Neural progenitor cell (in vitro differentiated cells): ENCODE measurements around the gene LUC7L3. TPM values are rescaled to one million over a fixed set of nuclear protein-coding genes. Genes with fewer than 3 reads are reported as not detected.
A peak's percentile ranks its signal among the peaks of the same experiment; 100 is the strongest.

Source experiments
- DNase-seq: peaks from one replicate; pipeline ENCODE4 v3.0.0-alpha.2; 2016; ENCODE audit warnings: low spot score
- H2AFZ ChIP-seq: fragments of 200-600 bp; sonication (generic); replicated peaks from 2 replicates; pipeline ENCODE4 v1.6.1; 2016; ENCODE audit warnings: antibody characterized with exemption
- H3F3A ChIP-seq: fragments of 200-600 bp; sonication (generic); 2 replicates; pipeline ENCODE4 v1.6.1; 2016; ENCODE audit warnings: antibody characterized with exemption, low read depth
- H3K27ac ChIP-seq: fragments of 200-600 bp; sonication (generic); 2 replicates; pipeline ENCODE4 v1.5.1; 2016; ENCODE audit warnings: mild to moderate bottlenecking
- H3K27me3 ChIP-seq: fragments of 200-600 bp; sonication (generic); 2 replicates; pipeline ENCODE4 v1.6.1; 2016; ENCODE audit warnings: mild to moderate bottlenecking, moderate library complexity
- H3K36me3 ChIP-seq: fragments of 200-600 bp; sonication (generic); 2 replicates; pipeline ENCODE4 v1.5.1; 2016
- H3K4me1 ChIP-seq: fragments of 200-600 bp; sonication (generic); 2 replicates; pipeline ENCODE4 v1.6.1; 2016; ENCODE audit warnings: mixed run types
- H3K4me2 ChIP-seq: fragments of 200-600 bp; sonication (generic); 2 replicates; pipeline ENCODE4 v1.6.1; 2016
- H3K4me3 ChIP-seq: fragments of 200-600 bp; sonication (generic); 2 replicates; pipeline ENCODE4 v1.5.1; 2016
- H3K79me2 ChIP-seq: fragments of 200-600 bp; sonication (generic); 2 replicates; pipeline ENCODE4 v1.6.1; 2016; ENCODE audit warnings: low read depth
- H3K9ac ChIP-seq: fragments of 200-600 bp; sonication (generic); 2 replicates; pipeline ENCODE4 v1.6.1; 2016
- H3K9me3 ChIP-seq: fragments of 200-600 bp; sonication (generic); 2 replicates; pipeline ENCODE4 v1.5.1; 2016; ENCODE audit warnings: low read depth
- H4K20me1 ChIP-seq: fragments of 200-600 bp; sonication (generic); 2 replicates; pipeline ENCODE4 v1.6.1; 2016; ENCODE audit warnings: low read depth
- H3K27ac Mint-ChIP-seq: 3 replicates; pipeline ENCODE4 v1.8.0; 2021; ENCODE audit warnings: mixed read lengths
- H3K27me3 Mint-ChIP-seq: 2 replicates; pipeline ENCODE4 v1.8.0; 2022; ENCODE audit warnings: low read depth, mild to moderate bottlenecking, inconsistent platforms, moderate library complexity, mixed read lengths; ENCODE audit not compliant: insufficient read depth
- H3K36me3 Mint-ChIP-seq: 3 replicates; pipeline ENCODE4 v1.8.0; 2021; ENCODE audit warnings: mixed read lengths
- H3K4me1 Mint-ChIP-seq: 3 replicates; pipeline ENCODE4 v1.8.0; 2021; ENCODE audit warnings: mixed read lengths
- H3K4me3 Mint-ChIP-seq: 3 replicates; pipeline ENCODE4 v1.8.0; 2021; ENCODE audit warnings: mild to moderate bottlenecking, moderate library complexity, mixed read lengths
- H3K9me3 Mint-ChIP-seq: 3 replicates; pipeline ENCODE4 v1.8.0; 2020; ENCODE audit warnings: mixed read lengths
- EZH2 ChIP-seq: fragments of 200-600 bp; sonication (generic); IDR thresholded peaks from 2 replicates; pipeline ENCODE4 v1.6.1; 2017; ENCODE audit warnings: antibody characterized with exemption, mild to moderate bottlenecking, moderate library complexity
- EZH2phosphoT487 ChIP-seq: fragments of 200-600 bp; sonication (generic); IDR thresholded peaks from 2 replicates; pipeline ENCODE4 v1.6.1; 2017; ENCODE audit warnings: antibody characterized with exemption
- total RNA-seq: library from RNA; depleted of rRNA; stranded (reverse); fragments of >200 nt; gene quantifications from 2 replicates; pipeline ENCODE4 v1.2.3, GENCODE V29; 2015; ENCODE audit warnings: low replicate concordance
- TF ChIP-seq, protein P1 (sequence below): fragments of 200-600 bp; sonication (generic); IDR thresholded peaks from 2 replicates; pipeline ENCODE4 v1.5.1; 2017; ENCODE audit warnings: antibody characterized with exemption, mild to moderate bottlenecking

Gene LUC7L3
- total RNA-seq, 1 donor from 2014 or later = 374 TPM

GRCh38 chr17:50764734-50765149 lies 45.3 kb downstream of the LUC7L3 start:
- H3K27me3 ChIP-seq = no peaks in the 10 kb centered on the region
- no peak overlapping the region for H3K4me3 ChIP-seq
- Mint-ChIP-seq H3K4me1 (peaks cover 40% of the 10 kb centered on the region), H3K27ac (peak overlapping the region; percentile 10), H3K27me3 (peaks cover 13% of the 10 kb centered on the region), H3K36me3 (no peaks in the 10 kb centered on the region), H3K9me3 (no peaks in the 10 kb centered on the region), H3K4me3 (no peak overlapping the region)
- no peak for DNase-seq
- no peak overlapping the region for H3K27ac ChIP-seq
- H3F3A ChIP-seq = peaks cover 5% of the 10 kb centered on the region
- H3K9me3 ChIP-seq = no peaks in the 10 kb centered on the region
- no peaks in the 10 kb centered on the region for H3K4me1 ChIP-seq
- H3K36me3 ChIP-seq = no peaks in the 10 kb centered on the region
- no peaks in the 10 kb centered on the region for H3K79me2 ChIP-seq
- no peak overlapping the region for H2AFZ ChIP-seq
- TF ChIP-seq EZH2 = no peak
- no peak for TF ChIP-seq EZH2phosphoT487
- TF ChIP-seq, protein P1, sequence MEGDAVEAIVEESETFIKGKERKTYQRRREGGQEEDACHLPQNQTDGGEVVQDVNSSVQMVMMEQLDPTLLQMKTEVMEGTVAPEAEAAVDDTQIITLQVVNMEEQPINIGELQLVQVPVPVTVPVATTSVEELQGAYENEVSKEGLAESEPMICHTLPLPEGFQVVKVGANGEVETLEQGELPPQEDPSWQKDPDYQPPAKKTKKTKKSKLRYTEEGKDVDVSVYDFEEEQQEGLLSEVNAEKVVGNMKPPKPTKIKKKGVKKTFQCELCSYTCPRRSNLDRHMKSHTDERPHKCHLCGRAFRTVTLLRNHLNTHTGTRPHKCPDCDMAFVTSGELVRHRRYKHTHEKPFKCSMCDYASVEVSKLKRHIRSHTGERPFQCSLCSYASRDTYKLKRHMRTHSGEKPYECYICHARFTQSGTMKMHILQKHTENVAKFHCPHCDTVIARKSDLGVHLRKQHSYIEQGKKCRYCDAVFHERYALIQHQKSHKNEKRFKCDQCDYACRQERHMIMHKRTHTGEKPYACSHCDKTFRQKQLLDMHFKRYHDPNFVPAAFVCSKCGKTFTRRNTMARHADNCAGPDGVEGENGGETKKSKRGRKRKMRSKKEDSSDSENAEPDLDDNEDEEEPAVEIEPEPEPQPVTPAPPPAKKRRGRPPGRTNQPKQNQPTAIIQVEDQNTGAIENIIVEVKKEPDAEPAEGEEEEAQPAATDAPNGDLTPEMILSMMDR = no peak
- H4K20me1 ChIP-seq = no peaks in the 10 kb centered on the region
- H3K9ac ChIP-seq = no peak overlapping the region
- H3K4me2 ChIP-seq = no peak overlapping the region

DNA sequence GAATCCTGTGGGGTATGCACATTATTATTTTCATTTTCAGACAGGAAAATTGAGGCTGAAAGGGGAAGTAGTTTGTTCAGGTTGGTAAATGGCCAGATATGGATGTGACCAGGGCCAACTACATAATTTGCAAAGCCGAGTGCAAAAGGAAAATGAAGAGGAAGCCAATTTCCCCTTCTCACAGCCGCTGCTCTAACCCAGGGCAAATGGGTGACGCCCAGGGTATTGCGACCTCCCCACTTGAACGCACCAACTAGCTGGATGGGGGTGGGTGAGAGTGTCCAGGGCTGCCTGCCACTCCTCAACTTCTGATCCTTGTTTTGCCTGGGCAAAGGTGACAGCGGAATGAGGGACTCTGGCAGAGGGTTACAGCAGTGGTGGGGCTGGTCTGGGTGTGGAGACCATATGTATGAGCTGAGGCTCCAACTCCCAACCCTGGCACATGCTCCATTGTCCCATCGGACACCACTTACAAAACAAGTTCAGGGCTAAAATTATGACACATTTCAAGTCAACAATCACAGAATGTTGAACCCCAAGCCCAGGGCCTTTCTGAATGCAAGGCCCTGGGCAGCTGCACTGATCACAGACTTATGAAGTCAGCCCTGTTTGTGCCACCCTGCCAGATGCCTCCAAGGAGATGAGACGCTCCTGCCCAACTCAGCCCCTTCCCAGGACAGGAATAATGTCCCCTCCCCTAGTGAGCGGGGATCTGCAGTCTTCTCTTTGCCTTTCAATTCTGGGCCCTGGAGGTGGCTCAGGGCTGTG lies 46.2 kb downstream of the LUC7L3 start:
- no peak overlapping the region for H3K4me2 ChIP-seq
- no peaks in the 10 kb centered on the region for H3K9me3 ChIP-seq
- no peak overlapping the region for H3K9ac ChIP-seq
- DNase-seq = no peak
- no peaks in the 10 kb centered on the region for H4K20me1 ChIP-seq
- H3K36me3 ChIP-seq = no peaks in the 10 kb centered on the region
- Mint-ChIP-seq H3K36me3 (no peaks in the 10 kb centered on the region), H3K4me3 (peak overlapping the region; percentile 48), H3K27me3 (peaks cover 13% of the 10 kb centered on the region), H3K9me3 (no peaks in the 10 kb centered on the region), H3K27ac (peak overlapping the region; percentile 81), H3K4me1 (peaks cover 40% of the 10 kb centered on the region)
- H3K79me2 ChIP-seq = no peaks in the 10 kb centered on the region
- H3F3A ChIP-seq = peaks cover 5% of the 10 kb centered on the region
- H3K27me3 ChIP-seq = no peaks in the 10 kb centered on the region
- TF ChIP-seq, protein P1 = no peak
- TF ChIP-seq EZH2phosphoT487 = no peak
- no peak for TF ChIP-seq EZH2
- H3K27ac ChIP-seq = no peak overlapping the region
- H3K4me3 ChIP-seq = no peak overlapping the region
- no peak overlapping the region for H2AFZ ChIP-seq
- no peaks in the 10 kb centered on the region for H3K4me1 ChIP-seq

GRCh38 chr17:50766222-50767023 lies 47.0 kb downstream of the LUC7L3 start:
- no peaks in the 10 kb centered on the region for H3K9me3 Mint-ChIP-seq
- TF ChIP-seq, protein P1 = no peak
- TF ChIP-seq EZH2phosphoT487 = no peak
- TF ChIP-seq EZH2 = no peak
- no peaks in the 10 kb centered on the region for H3K79me2 ChIP-seq
- H3K27ac ChIP-seq = no peak overlapping the region
- H3K4me1 ChIP-seq = no peaks in the 10 kb centered on the region
- H2AFZ ChIP-seq = no peak overlapping the region
- no peaks in the 10 kb centered on the region for H3K36me3 Mint-ChIP-seq
- no peaks in the 10 kb centered on the region for H3K36me3 ChIP-seq
- peak overlapping the region; percentile 48 for H3K4me3 Mint-ChIP-seq
- no peak overlapping the region for H3K9ac ChIP-seq
- H3F3A ChIP-seq = peaks cover 5% of the 10 kb centered on the region
- peak overlapping the region; percentile 81 for H3K27ac Mint-ChIP-seq
- H3K4me1 Mint-ChIP-seq = peaks cover 40% of the 10 kb centered on the region
- no peak overlapping the region for H3K4me2 ChIP-seq
- no peaks in the 10 kb centered on the region for H4K20me1 ChIP-seq
- H3K27me3 ChIP-seq = no peaks in the 10 kb centered on the region
- DNase-seq = no peak
- no peak overlapping the region for H3K4me3 ChIP-seq
- peaks cover 13% of the 10 kb centered on the region for H3K27me3 Mint-ChIP-seq
- no peaks in the 10 kb centered on the region for H3K9me3 ChIP-seq
